ENCODE data around the gene GPATCH2. TPM values are rescaled to one million over a fixed set of nuclear protein-coding genes. Genes with fewer than 3 reads are reported as not detected.

Gene GPATCH2
- total and polyA plus RNA-seq, 2 donors (not counting 1 experiment from before 2014, with no cell fraction given): 4.7 to 14.7 TPM

- WGBS (ENCODE audit: insufficient coverage): no CpG with 5 or more reads among the region's 1 CpG
- Histone ChIP-seq H4K20me1 (ENCODE audit: control insufficient read depth, insufficient read depth, low read length, poor library complexity, severe bottlenecking) (no peaks in the 10 kb centered on the region), H3K27ac (ENCODE audit: low read length in 2 of 2) (no peak overlapping the region), H3K4me3 (ENCODE audit: control extremely low read depth in 1 of 5, extremely low read depth in 1 of 5, insufficient read depth in 1 of 5, low read depth in 2 of 5, low read length in 4 of 5) (no peak overlapping the region), H3K79me2 (ENCODE audit: control insufficient read depth, insufficient read depth, low read length) (no peaks in the 10 kb centered on the region), H3K9me3 (ENCODE audit: control extremely low read depth in 1 of 3, control insufficient read depth in 2 of 3, insufficient read depth in 1 of 3, low read length in 2 of 3) (no peaks in the 10 kb centered on the region), H3K9ac (ENCODE audit: low read length) (no peak overlapping the region), H2AFZ (ENCODE audit: insufficient read depth, low read depth, low read length, poor library complexity, severe bottlenecking) (no peak overlapping the region), H3K4me1 (ENCODE audit: control insufficient read depth in 2 of 2, insufficient read depth in 2 of 2, low read length in 2 of 2) (no peaks in the 10 kb centered on the region), H3K4me2 (replicated peaks; ENCODE audit: low read depth, low read length, poor library complexity, severe bottlenecking) (no peak overlapping the region), H3K27me3 (replicated peaks in 1 of 4; ENCODE audit: control extremely low read depth in 1 of 4, control insufficient read depth in 3 of 4, insufficient read depth in 4 of 4, low read length in 3 of 4) (no peaks in the 10 kb centered on the region), H3K36me3 (replicated peaks in 1 of 2; ENCODE audit: control extremely low read depth in 1 of 2, control insufficient read depth in 1 of 2, extremely low read depth in 1 of 2, insufficient read depth in 2 of 2, low read length in 1 of 2) (no peaks in the 10 kb centered on the region)
- Mint-ChIP-seq H3K9me3 (ENCODE audit: insufficient read depth) (no peaks in the 10 kb centered on the region), H3K4me1 (peaks cover 8% of the 10 kb centered on the region), H3K4me3 (no peak overlapping the region), H3K27ac (no peak overlapping the region), H3K27me3 (no peaks in the 10 kb centered on the region)
- intact Hi-C loops (cut with micrococcal nuclease): no loop called here
- ChIA-PET CTCF (no interaction called here), POLR2A (no interaction called here)
- DNase-seq: no peak
- no peak for ATAC-seq (ENCODE audit: low read depth)
- TF ChIP-seq EZH2 (IDR thresholded peaks at IDR 0.05; ENCODE audit: borderline replicate concordance, insufficient read depth, low read depth, low read length, poor library complexity, severe bottlenecking) (no peak), CTCF (IDR thresholded peaks at IDR 0.05) (no peak)
Observed at GRCh38 chr1:217493290-217493689, 137.6 kb downstream of the GPATCH2 start.

GRCh38 chr1:217484871-217485270 is 146.0 kb downstream of the GPATCH2 start:
- peaks cover 0 to 2% of the 10 kb centered on the region in 2 experiments for H3K36me3 ChIP-seq (replicated peaks in 1 of 2; ENCODE audit: control extremely low read depth in 1 of 2, control insufficient read depth in 1 of 2, extremely low read depth in 1 of 2, insufficient read depth in 2 of 2, low read length in 1 of 2)
- H3K9me3 ChIP-seq (ENCODE audit: control extremely low read depth in 1 of 3, control insufficient read depth in 2 of 3, insufficient read depth in 1 of 3, low read length in 2 of 3): no peaks in the 10 kb centered on the region
- CTCF ChIA-PET: no interaction called here
- ATAC-seq (ENCODE audit: low read depth): no peak
- intact Hi-C loops (cut with micrococcal nuclease): no loop called here
- no peaks in the 10 kb centered on the region for H3K79me2 ChIP-seq (ENCODE audit: control insufficient read depth, insufficient read depth, low read length)
- no peak overlapping the region for H3K9ac ChIP-seq (ENCODE audit: low read length)
- no peaks in the 10 kb centered on the region for H3K4me1 ChIP-seq (ENCODE audit: control insufficient read depth in 2 of 2, insufficient read depth in 2 of 2, low read length in 2 of 2)
- POLR2A ChIA-PET: no interaction called here
- Mint-ChIP-seq H3K9me3 (ENCODE audit: insufficient read depth) (peaks cover 3% of the 10 kb centered on the region), H3K4me3 (no peak overlapping the region), H3K27ac (no peak overlapping the region), H3K27me3 (no peaks in the 10 kb centered on the region), H3K4me1 (no peaks in the 10 kb centered on the region)
- no peak for TF ChIP-seq CTCF (IDR thresholded peaks at IDR 0.05)
- TF ChIP-seq EZH2 (IDR thresholded peaks at IDR 0.05; ENCODE audit: borderline replicate concordance, insufficient read depth, low read depth, low read length, poor library complexity, severe bottlenecking): no peak
- H3K27ac ChIP-seq (ENCODE audit: low read length in 2 of 2): no peak overlapping the region
- H3K27me3 ChIP-seq (replicated peaks in 1 of 4; ENCODE audit: control extremely low read depth in 1 of 4, control insufficient read depth in 3 of 4, insufficient read depth in 4 of 4, low read length in 3 of 4): no peaks in the 10 kb centered on the region
- no peak overlapping the region for H3K4me3 ChIP-seq (ENCODE audit: control extremely low read depth in 1 of 5, extremely low read depth in 1 of 5, insufficient read depth in 1 of 5, low read depth in 2 of 5, low read length in 4 of 5)
- H2AFZ ChIP-seq (ENCODE audit: insufficient read depth, low read depth, low read length, poor library complexity, severe bottlenecking): no peak overlapping the region
- no peak for DNase-seq
- no peaks in the 10 kb centered on the region for H4K20me1 ChIP-seq (ENCODE audit: control insufficient read depth, insufficient read depth, low read length, poor library complexity, severe bottlenecking)
- H3K4me2 ChIP-seq (replicated peaks; ENCODE audit: low read depth, low read length, poor library complexity, severe bottlenecking): no peak overlapping the region
